EL (cell line): ENCODE data around the gene EHF.
"Not testable (repeated sequence)": the region's sequence is repeated elsewhere in the genome, so short reads cannot be mapped to it uniquely, and the experiment has no call there.

Experiments
- DNase-seq: peaks from one replicate; pipeline ENCODE4 v3.0.0-alpha.2; 2016

Gene EHF

GRCh38 chr11:34620820-34621792, at the start of gene EHF:
Gene EHF, plus strand, starts transcription at chr11:34621093. Its CDS starts 21,538 bp downstream, at chr11:34642631.
- DNase-seq, result no peak

GRCh38 chr11:34573537-34573936, 47.4 kb upstream of the EHF start:
- DNase-seq, result no peak

GRCh38 chr11:34575261-34575660, 45.6 kb upstream of the EHF start:
- DNase-seq, result no peak

- DNase-seq, result no peak
Observed at GRCh38 chr11:34575671-34576070, 45.2 kb upstream of the EHF start.

GRCh38 chr11:34576331-34576730, 44.6 kb upstream of the EHF start:
- DNase-seq, result no peak

GRCh38 chr11:34583818-34584217, 37.1 kb upstream of the EHF start:
- no peak for DNase-seq

- DNase-seq, result no peak
Observed at GRCh38 chr11:34585304-34585734, 35.6 kb upstream of the EHF start.

- DNase-seq, result peak; percentile 69
Observed at GRCh38 chr11:34585735-34586487, 35.0 kb upstream of the EHF start.

- no peak for DNase-seq
Observed at GRCh38 chr11:34586488-34587281, 34.2 kb upstream of the EHF start.

GRCh38 chr11:34587282-34587677, 33.6 kb upstream of the EHF start:
- DNase-seq, result no peak

GRCh38 chr11:34588023-34588422, 32.9 kb upstream of the EHF start:
- DNase-seq, result no peak

- DNase-seq, result no peak
Observed at GRCh38 chr11:34588701-34589100, 32.2 kb upstream of the EHF start.

- not testable (repeated sequence) for DNase-seq
Observed at GRCh38 chr11:34589177-34589576, 31.7 kb upstream of the EHF start.

- no peak for DNase-seq
Observed at GRCh38 chr11:34593085-34593484, 27.8 kb upstream of the EHF start.

GRCh38 chr11:34594603-34595002, 26.3 kb upstream of the EHF start:
- no peak for DNase-seq

- no peak for DNase-seq
Observed at GRCh38 chr11:34595391-34595790, 25.5 kb upstream of the EHF start.

GRCh38 chr11:34595960-34596644, 24.8 kb upstream of the EHF start:
- no peak for DNase-seq

- DNase-seq, result peak; percentile 96
Observed at GRCh38 chr11:34599406-34599945, 21.4 kb upstream of the EHF start.

GRCh38 chr11:34600339-34601084, 20.4 kb upstream of the EHF start:
- peak; percentile 5 for DNase-seq

- no peak for DNase-seq
Observed at GRCh38 chr11:34601085-34601444, 19.8 kb upstream of the EHF start.

- no peak for DNase-seq
Observed at GRCh38 chr11:34601609-34602008, 19.3 kb upstream of the EHF start.
